IPS-NIHi11 (cell line): ENCODE results near the gene ELSPBP1.
"Not testable (repeated sequence)": the region's sequence is repeated elsewhere in the genome, so short reads cannot be mapped to it uniquely, and the experiment has no call there.

Experiments used
- DNase-seq: peaks from one replicate; pipeline ENCODE4 v3.0.0; 2012; ENCODE audit warnings: mixed read lengths, low spot score

Gene ELSPBP1

GRCh38 chr19:47994209-47994802 is at the start of gene ELSPBP1:
ELSPBP1 (plus strand) TSS chr19:47994632; CDS start chr19:48008668, 14,036 bp downstream.
- DNase-seq, result no peak

GRCh38 chr19:47949852-47950521 is 44.4 kb upstream of the ELSPBP1 start:
- not testable (repeated sequence) for DNase-seq

- DNase-seq, result not testable (repeated sequence)
These were observed 42.3 kb upstream of the ELSPBP1 start for GRCh38 chr19:47952132-47952531.

- DNase-seq, result not testable (repeated sequence)
These were observed 38.5 kb upstream of the ELSPBP1 start for GRCh38 chr19:47955936-47956335.

GRCh38 chr19:47973529-47973928 is 20.9 kb upstream of the ELSPBP1 start:
- no peak for DNase-seq

GRCh38 chr19:47991191-47991808 is 3.1 kb upstream of the ELSPBP1 start:
- DNase-seq, result no peak

GRCh38 chr19:47992070-47992469 is 2.4 kb upstream of the ELSPBP1 start, which contains the start of gene BSPH1:
BSPH1 (minus strand) TSS chr19:47992170; CDS start chr19:47992081, 89 bp downstream.
- DNase-seq, result no peak

GRCh38 chr19:47996230-47996727 is 1.8 kb downstream of the ELSPBP1 start:
- no peak for DNase-seq

- no peak for DNase-seq
These were observed 4.4 kb downstream of the ELSPBP1 start for GRCh38 chr19:47998800-47999199.

GRCh38 chr19:48000846-48001245 is 6.4 kb downstream of the ELSPBP1 start:
- DNase-seq, result no peak

- no peak for DNase-seq
These were observed 9.8 kb downstream of the ELSPBP1 start for GRCh38 chr19:48004236-48004635.

GRCh38 chr19:48006762-48007161 is 12.3 kb downstream of the ELSPBP1 start:
- peak; percentile 33 for DNase-seq

- no peak for DNase-seq
These were observed 16.7 kb downstream of the ELSPBP1 start for GRCh38 chr19:48010932-48011758.

- no peak for DNase-seq
These were observed 26.3 kb downstream of the ELSPBP1 start for GRCh38 chr19:48020686-48021085.

- DNase-seq, result no peak
These were observed 28.6 kb downstream of the ELSPBP1 start for GRCh38 chr19:48023011-48023410.

- no peak for DNase-seq
These were observed 29.1 kb downstream of the ELSPBP1 start for GRCh38 chr19:48023518-48023917.

- DNase-seq, result no peak
These were observed 31.0 kb downstream of the ELSPBP1 start for GRCh38 chr19:48025480-48025879.

- no peak for DNase-seq
These were observed 35.0 kb downstream of the ELSPBP1 start for GRCh38 chr19:48029431-48029830.

GRCh38 chr19:48030073-48030472 is 35.6 kb downstream of the ELSPBP1 start:
- no peak for DNase-seq

GRCh38 chr19:48033604-48034003 is 39.2 kb downstream of the ELSPBP1 start:
- no peak for DNase-seq

GRCh38 chr19:48036765-48037164 is 42.3 kb downstream of the ELSPBP1 start:
- DNase-seq, result no peak
